COLO668 (cell line): ENCODE data around the gene GRAP2.

ENCODE experiments used
- DNase-seq: peaks from one replicate; lab custom pipeline; 2025; ENCODE audit not compliant: unreplicated experiment; lab: John Stamatoyannopoulos, UW

GRAP2 gene

DNA sequence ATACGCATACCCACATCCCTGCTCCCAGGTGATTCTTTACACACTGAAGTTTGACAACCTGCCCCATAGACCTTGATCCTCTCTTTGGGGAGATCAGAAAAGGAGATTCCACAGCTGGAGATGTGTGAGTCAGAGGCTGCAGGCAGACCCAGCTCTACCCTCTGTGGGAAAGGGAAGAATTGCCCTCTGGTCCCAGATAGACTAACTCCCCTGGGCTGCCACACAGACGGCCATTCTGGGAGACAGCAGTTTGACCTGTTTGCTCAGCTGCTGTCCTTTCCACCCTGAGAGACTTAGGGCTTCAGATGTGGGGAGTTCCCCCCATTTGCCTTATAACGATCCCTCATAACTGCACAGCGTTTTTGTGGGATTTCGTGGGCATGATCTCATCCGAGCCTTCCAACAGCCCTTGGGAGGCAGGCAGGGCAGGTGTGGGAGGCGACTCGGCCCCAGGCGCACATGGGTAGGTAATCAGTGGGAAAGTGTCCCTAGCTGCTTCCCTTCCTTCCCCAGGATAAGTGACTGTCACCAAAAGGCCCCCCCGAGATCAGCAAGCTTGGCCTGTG is 107.9 kb downstream of the GRAP2 start:
- peak; percentile 86 for DNase-seq

DNA sequence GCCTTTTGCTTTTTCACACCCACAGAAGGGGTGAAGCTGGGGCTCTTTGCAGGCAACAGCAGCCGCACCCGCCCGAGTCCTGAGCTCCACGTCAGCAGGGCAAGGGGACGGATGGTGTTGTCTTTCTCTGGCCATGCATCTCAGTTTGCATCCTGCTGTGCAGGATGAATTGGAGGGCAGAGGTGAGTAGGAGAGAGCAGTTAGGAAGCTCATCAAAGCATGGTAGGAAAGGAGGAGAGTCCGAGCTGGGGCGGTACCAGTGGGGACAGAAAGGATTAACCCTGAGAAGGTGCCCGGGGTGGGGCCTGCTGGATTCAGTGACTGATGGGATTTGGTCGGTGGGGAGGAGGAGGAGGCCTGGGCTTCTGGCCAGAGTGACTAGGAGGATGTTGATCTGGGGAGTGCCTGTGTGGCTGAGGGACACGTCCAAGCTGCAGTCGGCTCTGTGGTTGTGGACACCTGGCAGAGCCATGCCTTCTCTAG is 108.4 kb downstream of the GRAP2 start:
- peak; percentile 86 for DNase-seq

DNA sequence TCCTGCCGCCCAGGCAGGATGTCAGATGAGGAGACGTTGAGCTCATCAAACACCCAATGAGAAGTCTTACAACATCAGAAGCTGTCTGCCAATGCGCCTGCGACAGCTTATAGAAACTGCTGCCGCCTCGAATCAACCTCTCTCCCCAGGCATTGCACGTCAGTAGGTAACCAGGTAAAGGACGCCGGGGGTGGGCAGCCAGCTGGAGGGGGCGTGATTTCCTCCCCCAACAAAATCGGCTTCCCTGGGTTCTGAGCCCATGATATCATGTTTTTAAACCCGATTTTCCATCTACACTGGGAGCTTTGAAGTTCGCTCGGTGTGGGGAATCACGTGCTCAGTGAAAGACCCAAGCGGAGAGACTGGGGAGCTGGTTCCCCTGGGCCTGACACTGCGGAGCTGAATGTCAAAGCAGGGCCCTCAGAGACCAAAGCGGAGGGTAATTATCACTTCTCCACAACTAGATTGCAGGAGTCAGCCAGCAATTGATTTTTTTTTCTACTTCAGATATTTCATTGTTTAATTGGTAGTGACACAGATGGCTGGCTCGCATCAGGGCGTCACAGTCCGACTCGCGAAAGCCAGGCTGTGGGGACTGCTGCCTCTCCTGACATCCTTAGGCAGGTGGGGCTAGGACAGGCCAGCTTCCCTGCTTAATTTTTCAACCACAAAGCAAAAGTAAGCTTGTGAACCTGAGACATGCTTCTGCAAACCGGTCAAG is 109.2 kb downstream of the GRAP2 start:
- peak; percentile 66 for DNase-seq

DNA sequence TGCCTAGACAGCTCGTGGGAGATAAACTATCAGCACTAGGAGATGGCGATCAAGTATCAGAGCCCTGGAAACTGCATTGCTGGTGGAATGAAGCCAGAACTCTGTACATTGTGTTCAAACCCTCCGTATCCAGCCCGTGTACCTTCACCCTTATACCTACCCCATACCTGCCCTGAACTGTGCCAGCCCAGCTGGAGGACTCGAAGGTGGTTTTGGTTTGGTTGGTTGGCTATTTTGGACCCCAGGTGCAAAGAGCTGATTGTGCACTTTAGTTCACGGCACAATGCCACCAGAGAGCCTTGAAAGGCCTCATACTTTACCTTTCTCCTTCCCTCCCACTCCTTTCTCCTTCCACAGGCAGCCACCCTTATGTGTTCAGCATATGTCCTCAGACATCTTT is 109.9 kb downstream of the GRAP2 start:
- no peak for DNase-seq

DNA sequence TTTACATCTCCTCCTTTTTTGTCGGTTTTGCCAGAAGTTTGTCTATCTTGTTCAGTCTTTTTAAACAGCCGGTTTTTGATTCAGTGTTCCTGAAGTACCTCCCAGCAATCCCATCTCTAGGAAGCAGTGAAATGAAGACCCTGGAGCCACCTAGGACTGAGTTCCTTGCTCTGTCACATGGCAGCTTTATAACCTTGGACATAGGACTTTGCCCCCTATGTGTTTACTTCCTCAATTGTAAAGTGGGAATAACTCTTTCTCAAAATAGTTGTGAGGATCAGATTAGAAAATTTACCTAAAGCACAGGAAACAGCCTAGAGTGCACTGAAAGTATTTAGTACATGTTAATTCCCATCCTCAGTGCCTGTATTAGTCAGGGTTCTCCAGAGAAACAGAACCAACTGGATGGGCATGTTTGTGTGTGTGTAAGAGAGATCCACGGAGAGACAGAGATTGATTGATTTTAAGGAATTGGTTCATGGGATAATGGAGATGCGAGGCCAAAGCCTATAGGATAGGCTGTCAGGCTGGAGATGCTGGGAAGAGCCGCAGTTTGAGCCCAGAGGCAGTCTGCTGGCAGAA is 113.9 kb downstream of the GRAP2 start:
- DNase-seq, result no peak

DNA sequence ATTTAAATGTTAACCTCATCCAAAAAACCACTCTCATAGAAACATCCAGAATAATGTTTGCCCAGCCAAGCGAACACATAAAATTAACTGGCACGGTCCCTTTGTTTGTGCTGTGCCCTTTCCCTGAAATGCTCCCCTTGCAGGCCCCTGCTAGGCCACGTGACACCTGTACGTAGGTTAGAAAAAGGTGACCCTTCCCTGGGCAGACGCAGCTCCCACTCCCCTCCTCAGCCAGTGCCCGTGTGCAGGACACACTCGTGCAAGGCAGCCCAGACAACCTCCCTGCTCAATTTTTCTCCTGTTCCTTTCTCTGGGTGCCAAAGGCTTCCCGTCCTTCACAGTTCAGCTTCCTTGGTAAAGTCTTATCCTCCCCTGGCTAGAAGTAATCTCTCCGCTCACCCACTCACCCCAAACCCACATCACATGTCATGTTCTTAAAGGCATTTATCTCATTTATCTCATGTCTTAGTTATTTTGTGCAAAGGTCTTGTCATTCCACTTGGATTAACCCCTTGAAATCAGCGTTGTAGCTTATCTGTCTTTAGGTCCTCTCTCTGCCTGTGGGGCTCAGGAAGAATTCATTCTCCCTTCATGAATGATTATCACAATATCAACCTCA is 114.6 kb downstream of the GRAP2 start:
- DNase-seq, result no peak

DNA sequence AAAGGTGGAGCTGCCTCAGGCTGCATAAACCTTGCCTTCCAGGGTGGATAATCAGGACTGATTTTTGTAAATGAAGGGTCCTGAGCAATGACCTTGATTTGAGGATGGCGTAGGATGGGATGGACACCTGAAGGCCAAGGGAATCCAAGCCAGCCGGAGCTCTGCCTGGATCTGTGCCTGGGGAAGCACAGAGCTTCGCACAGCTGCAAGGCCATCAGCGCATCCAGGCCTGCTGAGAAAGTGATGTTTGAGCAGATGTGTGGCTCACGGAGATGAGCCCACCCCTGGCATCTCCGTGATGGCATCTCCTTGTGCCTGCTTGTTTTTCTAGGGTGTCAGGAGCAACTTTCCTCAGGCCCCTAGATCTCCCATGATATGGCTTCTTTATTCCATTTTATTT is 117.2 kb downstream of the GRAP2 start:
- no peak for DNase-seq

DNA sequence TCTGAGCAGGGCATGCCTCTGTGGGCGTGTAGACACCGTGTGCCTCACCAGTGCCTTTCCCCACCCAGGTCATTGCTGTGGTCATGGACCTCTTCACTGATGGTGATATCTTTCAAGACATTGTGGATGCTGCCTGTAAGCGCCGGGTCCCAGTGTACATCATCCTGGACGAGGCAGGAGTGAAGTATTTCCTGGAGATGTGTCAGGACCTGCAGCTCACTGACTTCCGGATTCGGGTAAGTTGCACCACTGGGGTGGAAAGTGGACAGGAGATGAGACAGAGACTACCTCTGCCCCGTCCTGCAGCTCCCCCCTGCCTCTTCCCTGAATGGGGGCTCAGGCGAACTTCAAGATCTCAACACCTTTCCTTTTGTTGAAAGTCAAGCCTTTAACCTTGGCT is 118.2 kb downstream of the GRAP2 start:
- no peak for DNase-seq

DNA sequence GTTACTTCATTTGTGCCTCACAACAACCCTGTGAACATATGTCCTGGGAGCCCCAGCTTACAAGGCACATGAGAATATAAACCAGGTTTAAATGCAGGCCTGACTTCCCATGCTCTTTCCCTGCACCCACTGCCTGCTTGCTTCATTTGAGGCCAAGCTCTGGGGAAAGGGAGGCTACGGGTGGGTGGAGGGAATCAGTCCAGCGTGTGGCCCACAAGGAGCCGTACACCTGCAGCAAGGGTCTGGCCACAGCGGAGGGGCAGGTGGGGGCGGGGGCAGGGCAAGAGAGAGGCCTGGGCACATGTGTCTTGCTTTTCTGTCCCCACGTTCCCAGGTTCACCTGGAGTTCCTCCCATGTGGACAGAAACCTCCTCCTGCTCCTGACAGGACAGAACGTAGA is 120.1 kb downstream of the GRAP2 start:
- DNase-seq, result no peak

DNA sequence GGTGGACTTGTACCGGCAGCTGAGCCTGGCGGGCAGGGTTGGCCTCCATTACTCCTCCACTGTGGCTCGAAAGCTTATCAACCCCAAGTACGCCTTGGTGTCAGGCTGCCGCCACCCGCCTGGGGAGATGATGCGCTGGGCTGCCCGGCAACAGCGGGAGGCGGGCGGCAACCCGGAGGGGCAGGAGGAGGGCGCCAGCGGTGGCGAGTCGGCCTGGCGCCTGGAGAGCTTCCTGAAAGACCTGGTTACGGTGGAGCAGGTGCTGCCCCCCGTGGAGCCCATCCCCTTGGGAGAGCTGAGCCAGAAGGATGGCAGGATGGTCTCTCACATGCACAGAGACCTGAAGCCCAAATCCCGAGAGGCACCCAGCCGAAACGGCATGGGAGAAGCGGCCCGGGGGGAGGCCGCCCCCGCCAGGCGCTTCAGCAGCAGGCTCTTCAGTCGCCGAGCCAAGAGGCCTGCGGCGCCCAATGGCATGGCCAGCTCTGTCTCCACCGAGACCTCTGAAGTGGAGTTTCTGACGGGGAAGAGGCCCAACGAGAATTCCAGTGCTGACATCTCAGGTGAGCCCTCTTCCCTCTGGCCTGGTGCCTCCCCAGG is 120.6 kb downstream of the GRAP2 start:
- DNase-seq, result peak; percentile 25

DNA sequence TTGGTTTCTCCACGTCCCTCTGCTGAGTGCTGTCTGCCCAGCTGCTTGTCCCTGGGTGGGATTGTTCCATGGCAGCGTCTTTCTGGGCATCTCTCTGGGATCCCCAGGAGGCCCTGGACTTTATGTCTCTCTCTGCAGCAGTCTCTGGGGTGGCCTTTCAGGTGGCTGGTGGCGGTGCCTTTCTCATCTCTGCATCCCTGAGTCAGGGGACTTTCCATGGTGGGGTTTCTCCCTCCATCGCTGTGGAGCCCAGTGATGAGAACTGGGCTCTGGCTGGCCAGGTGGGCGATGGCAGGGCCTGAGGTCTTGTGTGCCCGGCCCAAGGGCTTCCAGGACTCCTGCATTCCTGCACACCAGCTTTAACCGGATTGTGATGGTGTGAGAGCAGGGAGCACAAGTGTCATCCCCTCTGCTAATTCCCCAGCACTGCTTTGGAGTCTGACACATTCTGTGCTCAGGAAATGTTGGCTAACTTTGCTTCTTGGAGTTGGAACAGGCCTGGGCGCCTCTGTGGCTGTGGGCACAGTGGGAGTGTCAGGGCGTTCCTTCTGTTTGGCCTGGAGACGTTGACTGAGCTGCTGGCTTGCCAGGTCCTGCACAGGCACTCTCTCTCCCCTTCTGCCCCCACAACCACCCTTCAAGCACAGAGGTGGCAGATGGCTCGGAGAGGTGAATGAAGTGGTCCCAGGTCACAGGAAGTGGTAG is 121.8 kb downstream of the GRAP2 start:
- no peak for DNase-seq
